ENCODE data around the gene KIF26A.

GRCh38 chr14:104192883-104193245, 54.5 kb downstream of the KIF26A start:
- no peak for TF ChIP-seq GATA2 (IDR thresholded peaks at IDR 0.05; ENCODE audit: low read depth, low read length)
- TF ChIP-seq GATA3 (IDR thresholded peaks at IDR 0.05; ENCODE audit: low read depth, low read length), result no peak

All from SH-SY5Y (cell line).